WTC11 (cell line): ENCODE results near the gene NBEA. TPM values are rescaled to one million over a fixed set of nuclear protein-coding genes. Genes with fewer than 3 reads are reported as not detected.

Experiments
- ATAC-seq: fragments of 200-7000 bp; cut with Tn5 transposase; 2 replicates; pipeline ENCODE4 v1.10.0; 2021; ENCODE audit warnings: mild to moderate bottlenecking, moderate library complexity
- CTCF ChIA-PET: fragments of 300-600 bp; sonication (Branson Sonifier 250); formaldehyde crosslinking; loops from one replicate; lab custom pipeline; 2021; ENCODE audit warnings: antibody characterized with exemption; lab: Charles Lee
- POLR2A ChIA-PET: fragments of 350-600 bp; sonication (Branson Sonifier 250); formaldehyde crosslinking; loops from one replicate; lab custom pipeline; 2021; ENCODE audit warnings: antibody characterized with exemption; lab: Charles Lee
- DNase-seq: peaks from one replicate; pipeline ENCODE4 v3.0.0; 2021; ENCODE audit warnings: low spot score
- H3K27ac Mint-ChIP-seq: 2 replicates; pipeline ENCODE4 v1.8.0; 2021; ENCODE audit warnings: mixed read lengths
- H3K27me3 Mint-ChIP-seq: 2 replicates; pipeline ENCODE4 v1.8.0; 2021; ENCODE audit warnings: low read depth, mild to moderate bottlenecking, moderate library complexity, mixed read lengths
- H3K36me3 Mint-ChIP-seq: 2 replicates; pipeline ENCODE4 v1.8.0; 2021; ENCODE audit warnings: mixed read lengths
- H3K4me1 Mint-ChIP-seq: 2 replicates; pipeline ENCODE4 v1.8.0; 2022; ENCODE audit warnings: mixed read lengths
- H3K4me3 Mint-ChIP-seq: 2 replicates; pipeline ENCODE4 v1.8.0; 2021; ENCODE audit warnings: mild to moderate bottlenecking, moderate library complexity, mixed read lengths
- H3K9me3 Mint-ChIP-seq: 2 replicates; pipeline ENCODE4 v1.8.0; 2021; ENCODE audit warnings: mixed read lengths
- ETV6 ChIP-seq: sonication (generic); formaldehyde crosslinking; IDR thresholded peaks from 2 replicates; pipeline ENCODE4 v1.8.1; 2022; ENCODE audit warnings: mild to moderate bottlenecking, missing genetic modification reagents
- FOXK1 ChIP-seq: sonication (generic); formaldehyde crosslinking; IDR thresholded peaks from 2 replicates; pipeline ENCODE4 v1.8.0; 2022; ENCODE audit warnings: mild to moderate bottlenecking, moderate library complexity, missing genetic modification reagents
- FOXP1 ChIP-seq: sonication (generic); formaldehyde crosslinking; IDR thresholded peaks from 2 replicates; pipeline ENCODE4 v1.8.0; 2022; ENCODE audit warnings: missing genetic modification reagents, mild to moderate bottlenecking, moderate library complexity, borderline replicate concordance
- JAZF1 ChIP-seq: fragments of 250-450 bp; sonication (Bioruptor Pico); IDR thresholded peaks from 2 replicates; pipeline ENCODE4 v1.9.0; 2021; ENCODE audit warnings: moderate library complexity, mild to moderate bottlenecking, inconsistent platforms
- MYBL2 ChIP-seq: sonication (generic); formaldehyde crosslinking; IDR thresholded peaks from 2 replicates; pipeline ENCODE4 v1.8.1; 2023; ENCODE audit warnings: mild to moderate bottlenecking, moderate library complexity, missing genetic modification reagents
- NR3C1 ChIP-seq: sonication (generic); formaldehyde crosslinking; conservative IDR thresholded peaks from 2 replicates; pipeline ENCODE4 v1.8.1; 2023; ENCODE audit warnings: low read depth, mild to moderate bottlenecking, missing genetic modification reagents
- ZNF121 ChIP-seq: sonication (generic); formaldehyde crosslinking; IDR thresholded peaks from 2 replicates; pipeline ENCODE4 v1.8.0; 2023; ENCODE audit warnings: missing genetic modification reagents
- ZNF317 ChIP-seq: sonication (generic); formaldehyde crosslinking; IDR thresholded peaks from 2 replicates; pipeline ENCODE4 v1.8.1; 2023; ENCODE audit warnings: low read depth, mild to moderate bottlenecking, moderate library complexity, missing genetic modification reagents, borderline replicate concordance
- ZNF423 ChIP-seq: fragments of 250-450 bp; sonication (Bioruptor Pico); IDR thresholded peaks from 2 replicates; pipeline ENCODE4 v2.1.2; 2022; ENCODE audit warnings: mild to moderate bottlenecking, moderate library complexity
- total RNA-seq: library from RNA; stranded (reverse); gene quantifications from 3 replicates; pipeline ENCODE4 v1.2.3, GENCODE V29; 2021
- TF ChIP-seq, protein P1 (sequence below): fragments of 250-450 bp; sonication (Bioruptor Pico); IDR thresholded peaks from 2 replicates; pipeline ENCODE4 v1.9.0; 2021; ENCODE audit warnings: moderate library complexity, mild to moderate bottlenecking, inconsistent platforms, borderline replicate concordance
- TF ChIP-seq, protein P2 (sequence below): fragments of 250-450 bp; sonication (Bioruptor Pico); conservative IDR thresholded peaks from 2 replicates; pipeline ENCODE4 v1.9.0; 2021; ENCODE audit warnings: mild to moderate bottlenecking
- TF ChIP-seq, protein P3 (sequence below): sonication (generic); formaldehyde crosslinking; IDR thresholded peaks from 2 replicates; pipeline ENCODE4 v1.8.1; 2023; ENCODE audit warnings: mild to moderate bottlenecking, missing genetic modification reagents
- TF ChIP-seq, protein P4 (sequence below): sonication (generic); formaldehyde crosslinking; IDR thresholded peaks from 2 replicates; pipeline ENCODE4 v1.8.0; 2023; ENCODE audit warnings: mild to moderate bottlenecking, missing genetic modification reagents
- TF ChIP-seq, protein P5 (sequence below): sonication (generic); formaldehyde crosslinking; conservative IDR thresholded peaks from 2 replicates; pipeline ENCODE4 v1.8.1; 2023; ENCODE audit warnings: mild to moderate bottlenecking, low read depth, missing genetic modification reagents, moderate library complexity

NBEA gene
- total RNA-seq, 1 experiment from 2014 or later, result 20.9 TPM

DNA sequence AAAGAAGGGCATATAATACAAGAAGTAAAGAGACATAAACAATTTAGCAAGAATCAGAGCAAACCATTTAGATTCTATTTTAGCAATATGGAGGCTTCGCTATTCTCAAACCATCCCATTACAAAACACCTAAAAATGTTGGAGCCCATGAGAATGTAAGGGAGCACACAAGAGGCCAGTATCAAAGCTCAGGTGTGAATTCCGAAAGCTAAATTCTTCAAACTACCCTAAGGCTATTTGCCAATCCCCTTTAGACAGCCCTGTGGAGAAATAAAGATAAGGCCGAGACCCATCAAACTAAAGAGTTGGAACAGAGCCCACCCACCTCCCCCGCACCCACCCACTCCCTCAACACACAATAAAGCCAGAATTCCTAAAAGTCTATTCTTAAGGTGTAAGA, 745.3 kb downstream of the NBEA start (continued):
- TF ChIP-seq, protein P1, sequence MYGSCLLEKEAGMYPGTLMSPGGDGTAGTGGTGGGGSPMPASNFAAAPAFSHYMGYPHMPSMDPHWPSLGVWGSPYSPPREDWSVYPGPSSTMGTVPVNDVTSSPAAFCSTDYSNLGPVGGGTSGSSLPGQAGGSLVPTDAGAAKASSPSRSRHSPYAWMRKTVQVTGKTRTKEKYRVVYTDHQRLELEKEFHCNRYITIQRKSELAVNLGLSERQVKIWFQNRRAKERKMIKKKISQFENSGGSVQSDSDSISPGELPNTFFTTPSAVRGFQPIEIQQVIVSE (CRISPR knock-in tag), result no peak
- no peak for TF ChIP-seq JAZF1 (CRISPR knock-in tag)
- TF ChIP-seq, protein P2, sequence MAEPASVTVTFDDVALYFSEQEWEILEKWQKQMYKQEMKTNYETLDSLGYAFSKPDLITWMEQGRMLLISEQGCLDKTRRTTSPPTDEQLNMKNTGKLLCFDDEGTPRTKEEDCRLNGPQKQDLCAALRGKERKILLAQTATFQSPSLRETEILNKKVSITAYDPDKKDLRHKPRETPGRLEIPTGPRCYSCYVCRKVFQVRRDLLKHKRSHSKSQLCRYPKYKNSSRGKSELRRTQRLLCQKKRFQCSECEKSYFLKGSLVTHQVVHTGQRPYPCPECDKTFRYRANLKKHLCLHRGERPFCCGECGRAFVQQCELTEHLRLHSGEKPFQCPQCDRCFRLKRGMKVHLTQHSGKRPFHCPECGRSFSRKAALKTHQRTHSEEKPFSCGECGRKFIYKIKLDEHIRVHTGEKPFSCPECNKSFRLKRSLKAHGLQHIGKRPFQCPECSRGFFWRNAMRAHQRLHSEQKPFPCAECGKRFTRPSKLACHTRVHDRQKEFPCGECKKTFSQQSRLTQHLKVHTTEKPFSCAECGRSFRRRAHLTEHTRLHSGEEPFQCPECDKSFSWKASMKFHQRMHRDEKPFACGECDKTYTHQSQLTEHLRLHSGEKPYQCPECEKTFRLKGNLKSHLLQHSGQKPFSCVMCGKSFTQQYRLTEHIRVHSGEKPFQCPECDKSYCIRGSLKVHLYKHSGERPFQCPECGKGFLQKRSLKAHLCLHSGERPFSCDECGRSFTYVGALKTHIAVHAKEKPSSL (CRISPR knock-in tag), result no peak
- TF ChIP-seq FOXP1 (CRISPR knock-in tag), result no peak
- no peak for TF ChIP-seq ZNF423 (CRISPR knock-in tag)
- TF ChIP-seq FOXK1 (CRISPR knock-in tag), result no peak

DNA sequence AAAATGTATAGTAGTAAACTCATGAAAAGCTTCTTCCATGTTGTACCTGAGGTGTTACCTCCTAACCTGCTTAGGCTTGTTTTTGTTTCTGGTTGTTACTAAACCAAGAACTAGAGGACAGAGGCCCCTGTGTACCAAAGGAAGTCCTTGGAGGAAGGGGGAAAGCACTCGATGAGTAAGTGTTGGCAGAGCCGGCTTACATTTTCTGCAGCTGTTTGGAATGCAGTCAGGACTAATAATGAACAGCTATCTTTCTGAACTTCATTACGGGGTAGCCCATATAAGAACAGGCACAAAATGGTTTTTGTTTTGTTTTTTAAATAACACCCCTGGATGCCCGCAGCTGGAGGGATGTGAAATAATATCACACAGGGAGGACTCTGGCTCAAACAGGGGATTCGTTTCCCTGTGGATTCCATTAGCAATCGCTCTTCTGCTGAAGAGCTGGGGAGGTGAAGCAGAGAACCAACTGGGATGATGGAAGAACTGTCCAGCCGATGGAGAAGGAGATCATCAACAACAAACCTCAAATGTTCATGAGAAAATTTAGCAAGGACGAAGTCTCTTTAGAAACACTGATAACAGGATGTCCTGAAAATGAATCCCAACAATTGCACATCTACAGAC, 748.6 kb downstream of the NBEA start:
- CTCF ChIA-PET, result interaction anchor here (0.6 kb wide), 1 partner anchor 559 kb away, joined by 5 read pairs; no protein-coding TSS in a partner anchor
- Mint-ChIP-seq H3K27ac (no peak overlapping the region), H3K27me3 (no peaks in the 10 kb centered on the region), H3K9me3 (no peaks in the 10 kb centered on the region), H3K4me1 (peaks cover 2% of the 10 kb centered on the region; the same call in 1 of the 2 replicates), H3K4me3 (no peak overlapping the region), H3K36me3 (no peaks in the 10 kb centered on the region)
- DNase-seq (no peak), ATAC-seq (no peak)
- TF ChIP-seq, protein P3, sequence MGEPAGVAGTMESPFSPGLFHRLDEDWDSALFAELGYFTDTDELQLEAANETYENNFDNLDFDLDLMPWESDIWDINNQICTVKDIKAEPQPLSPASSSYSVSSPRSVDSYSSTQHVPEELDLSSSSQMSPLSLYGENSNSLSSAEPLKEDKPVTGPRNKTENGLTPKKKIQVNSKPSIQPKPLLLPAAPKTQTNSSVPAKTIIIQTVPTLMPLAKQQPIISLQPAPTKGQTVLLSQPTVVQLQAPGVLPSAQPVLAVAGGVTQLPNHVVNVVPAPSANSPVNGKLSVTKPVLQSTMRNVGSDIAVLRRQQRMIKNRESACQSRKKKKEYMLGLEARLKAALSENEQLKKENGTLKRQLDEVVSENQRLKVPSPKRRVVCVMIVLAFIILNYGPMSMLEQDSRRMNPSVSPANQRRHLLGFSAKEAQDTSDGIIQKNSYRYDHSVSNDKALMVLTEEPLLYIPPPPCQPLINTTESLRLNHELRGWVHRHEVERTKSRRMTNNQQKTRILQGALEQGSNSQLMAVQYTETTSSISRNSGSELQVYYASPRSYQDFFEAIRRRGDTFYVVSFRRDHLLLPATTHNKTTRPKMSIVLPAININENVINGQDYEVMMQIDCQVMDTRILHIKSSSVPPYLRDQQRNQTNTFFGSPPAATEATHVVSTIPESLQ (CRISPR knock-in tag), result no peak
- TF ChIP-seq ZNF317 (CRISPR knock-in tag), result no peak
- TF ChIP-seq ETV6 (CRISPR knock-in tag), result no peak
- no peak for TF ChIP-seq MYBL2 (CRISPR knock-in tag)
- TF ChIP-seq, protein P4, sequence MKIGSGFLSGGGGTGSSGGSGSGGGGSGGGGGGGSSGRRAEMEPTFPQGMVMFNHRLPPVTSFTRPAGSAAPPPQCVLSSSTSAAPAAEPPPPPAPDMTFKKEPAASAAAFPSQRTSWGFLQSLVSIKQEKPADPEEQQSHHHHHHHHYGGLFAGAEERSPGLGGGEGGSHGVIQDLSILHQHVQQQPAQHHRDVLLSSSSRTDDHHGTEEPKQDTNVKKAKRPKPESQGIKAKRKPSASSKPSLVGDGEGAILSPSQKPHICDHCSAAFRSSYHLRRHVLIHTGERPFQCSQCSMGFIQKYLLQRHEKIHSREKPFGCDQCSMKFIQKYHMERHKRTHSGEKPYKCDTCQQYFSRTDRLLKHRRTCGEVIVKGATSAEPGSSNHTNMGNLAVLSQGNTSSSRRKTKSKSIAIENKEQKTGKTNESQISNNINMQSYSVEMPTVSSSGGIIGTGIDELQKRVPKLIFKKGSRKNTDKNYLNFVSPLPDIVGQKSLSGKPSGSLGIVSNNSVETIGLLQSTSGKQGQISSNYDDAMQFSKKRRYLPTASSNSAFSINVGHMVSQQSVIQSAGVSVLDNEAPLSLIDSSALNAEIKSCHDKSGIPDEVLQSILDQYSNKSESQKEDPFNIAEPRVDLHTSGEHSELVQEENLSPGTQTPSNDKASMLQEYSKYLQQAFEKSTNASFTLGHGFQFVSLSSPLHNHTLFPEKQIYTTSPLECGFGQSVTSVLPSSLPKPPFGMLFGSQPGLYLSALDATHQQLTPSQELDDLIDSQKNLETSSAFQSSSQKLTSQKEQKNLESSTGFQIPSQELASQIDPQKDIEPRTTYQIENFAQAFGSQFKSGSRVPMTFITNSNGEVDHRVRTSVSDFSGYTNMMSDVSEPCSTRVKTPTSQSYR (CRISPR knock-in tag), result no peak
- no peak for TF ChIP-seq NR3C1 (CRISPR knock-in tag)
- TF ChIP-seq, protein P5, sequence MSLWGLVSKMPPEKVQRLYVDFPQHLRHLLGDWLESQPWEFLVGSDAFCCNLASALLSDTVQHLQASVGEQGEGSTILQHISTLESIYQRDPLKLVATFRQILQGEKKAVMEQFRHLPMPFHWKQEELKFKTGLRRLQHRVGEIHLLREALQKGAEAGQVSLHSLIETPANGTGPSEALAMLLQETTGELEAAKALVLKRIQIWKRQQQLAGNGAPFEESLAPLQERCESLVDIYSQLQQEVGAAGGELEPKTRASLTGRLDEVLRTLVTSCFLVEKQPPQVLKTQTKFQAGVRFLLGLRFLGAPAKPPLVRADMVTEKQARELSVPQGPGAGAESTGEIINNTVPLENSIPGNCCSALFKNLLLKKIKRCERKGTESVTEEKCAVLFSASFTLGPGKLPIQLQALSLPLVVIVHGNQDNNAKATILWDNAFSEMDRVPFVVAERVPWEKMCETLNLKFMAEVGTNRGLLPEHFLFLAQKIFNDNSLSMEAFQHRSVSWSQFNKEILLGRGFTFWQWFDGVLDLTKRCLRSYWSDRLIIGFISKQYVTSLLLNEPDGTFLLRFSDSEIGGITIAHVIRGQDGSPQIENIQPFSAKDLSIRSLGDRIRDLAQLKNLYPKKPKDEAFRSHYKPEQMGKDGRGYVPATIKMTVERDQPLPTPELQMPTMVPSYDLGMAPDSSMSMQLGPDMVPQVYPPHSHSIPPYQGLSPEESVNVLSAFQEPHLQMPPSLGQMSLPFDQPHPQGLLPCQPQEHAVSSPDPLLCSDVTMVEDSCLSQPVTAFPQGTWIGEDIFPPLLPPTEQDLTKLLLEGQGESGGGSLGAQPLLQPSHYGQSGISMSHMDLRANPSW (CRISPR knock-in tag), result no peak
- TF ChIP-seq ZNF121, result no peak
- POLR2A ChIA-PET, result interaction anchor here (0.6 kb wide), 1 partner anchor 317 kb away, joined by 3 read pairs; no protein-coding TSS in a partner anchor
